DND-41 (cell line): ENCODE results near the gene ELMOD1.

Experiments
- CTCF ChIP-seq: IDR thresholded peaks from 2 replicates; pipeline ENCODE4 v1.5.1; 2012; ENCODE audit warnings: borderline replicate concordance, low read length, moderate library complexity, mild to moderate bottlenecking; ENCODE audit not compliant: poor library complexity, severe bottlenecking; ENCODE audit errors: extremely low read depth
- EZH2 ChIP-seq: IDR thresholded peaks from 3 replicates; pipeline ENCODE4 v1.6.1; 2012; ENCODE audit warnings: borderline replicate concordance, low read depth, mild to moderate bottlenecking, moderate library complexity, low read length, inconsistent platforms; ENCODE audit not compliant: severe bottlenecking

- TF ChIP-seq EZH2 (no peak), CTCF (no peak)
These were observed 79.1 kb downstream of the ELMOD1 start for GRCh38 chr11:107669893-107670601.
